ENCODE data around the gene MMGT1.

Gene MMGT1

DNA sequence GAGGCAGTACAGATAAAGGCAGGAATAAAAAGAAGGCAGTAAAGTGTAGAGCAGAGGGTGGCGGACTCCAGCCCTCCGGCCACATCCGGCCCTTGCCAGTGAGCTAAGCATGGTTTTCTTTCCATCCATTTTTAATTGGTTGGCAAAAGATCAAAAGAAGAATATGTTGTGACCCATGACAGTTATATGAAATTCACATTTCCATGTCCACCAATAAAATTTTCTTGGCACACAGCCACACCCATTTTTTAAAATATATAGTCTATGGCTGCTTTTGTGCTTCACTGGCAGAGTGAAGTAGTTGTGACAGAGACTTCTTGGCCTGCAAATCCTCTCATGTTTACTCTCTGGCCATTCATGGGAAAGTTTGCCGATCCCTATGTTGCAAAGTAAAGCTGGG lies 41.2 kb upstream of the MMGT1 start:
- POLR2A ChIA-PET: no interaction called here
- CTCF ChIA-PET: interaction anchor here (0.7 to 1.9 kb wide), 4 partner anchors 13 to 968 kb away, joined by 3 to 7 read pairs (median 5); no protein-coding TSS in a partner anchor
- peaks cover 4 to 17% of the 10 kb centered on the region in 2 experiments; a peak in 2 of 3 replicates for H3K36me3 ChIP-seq (ENCODE audit: control insufficient read depth in 2 of 2, insufficient read depth in 1 of 2, low read length in 2 of 2)
- no peaks in the 10 kb centered on the region for H3K9me3 ChIP-seq (ENCODE audit: control insufficient read depth, insufficient read depth, low read depth, low read length)
- H3K27ac ChIP-seq (ENCODE audit: extremely low read depth, low read depth, low read length): no peak overlapping the region
- no peaks in the 10 kb centered on the region for H3K4me1 ChIP-seq (ENCODE audit: control insufficient read depth, insufficient read depth, low read length)
- no peak overlapping the region for H3K4me3 ChIP-seq (ENCODE audit: low read depth, low read length)
- TF ChIP-seq, protein P1, sequence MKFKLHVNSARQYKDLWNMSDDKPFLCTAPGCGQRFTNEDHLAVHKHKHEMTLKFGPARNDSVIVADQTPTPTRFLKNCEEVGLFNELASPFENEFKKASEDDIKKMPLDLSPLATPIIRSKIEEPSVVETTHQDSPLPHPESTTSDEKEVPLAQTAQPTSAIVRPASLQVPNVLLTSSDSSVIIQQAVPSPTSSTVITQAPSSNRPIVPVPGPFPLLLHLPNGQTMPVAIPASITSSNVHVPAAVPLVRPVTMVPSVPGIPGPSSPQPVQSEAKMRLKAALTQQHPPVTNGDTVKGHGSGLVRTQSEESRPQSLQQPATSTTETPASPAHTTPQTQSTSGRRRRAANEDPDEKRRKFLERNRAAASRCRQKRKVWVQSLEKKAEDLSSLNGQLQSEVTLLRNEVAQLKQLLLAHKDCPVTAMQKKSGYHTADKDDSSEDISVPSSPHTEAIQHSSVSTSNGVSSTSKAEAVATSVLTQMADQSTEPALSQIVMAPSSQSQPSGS (tag by site-specific recombination; IDR thresholded peaks at IDR 0.05; ENCODE audit: low read depth): no peak
- TF ChIP-seq, protein P2, sequence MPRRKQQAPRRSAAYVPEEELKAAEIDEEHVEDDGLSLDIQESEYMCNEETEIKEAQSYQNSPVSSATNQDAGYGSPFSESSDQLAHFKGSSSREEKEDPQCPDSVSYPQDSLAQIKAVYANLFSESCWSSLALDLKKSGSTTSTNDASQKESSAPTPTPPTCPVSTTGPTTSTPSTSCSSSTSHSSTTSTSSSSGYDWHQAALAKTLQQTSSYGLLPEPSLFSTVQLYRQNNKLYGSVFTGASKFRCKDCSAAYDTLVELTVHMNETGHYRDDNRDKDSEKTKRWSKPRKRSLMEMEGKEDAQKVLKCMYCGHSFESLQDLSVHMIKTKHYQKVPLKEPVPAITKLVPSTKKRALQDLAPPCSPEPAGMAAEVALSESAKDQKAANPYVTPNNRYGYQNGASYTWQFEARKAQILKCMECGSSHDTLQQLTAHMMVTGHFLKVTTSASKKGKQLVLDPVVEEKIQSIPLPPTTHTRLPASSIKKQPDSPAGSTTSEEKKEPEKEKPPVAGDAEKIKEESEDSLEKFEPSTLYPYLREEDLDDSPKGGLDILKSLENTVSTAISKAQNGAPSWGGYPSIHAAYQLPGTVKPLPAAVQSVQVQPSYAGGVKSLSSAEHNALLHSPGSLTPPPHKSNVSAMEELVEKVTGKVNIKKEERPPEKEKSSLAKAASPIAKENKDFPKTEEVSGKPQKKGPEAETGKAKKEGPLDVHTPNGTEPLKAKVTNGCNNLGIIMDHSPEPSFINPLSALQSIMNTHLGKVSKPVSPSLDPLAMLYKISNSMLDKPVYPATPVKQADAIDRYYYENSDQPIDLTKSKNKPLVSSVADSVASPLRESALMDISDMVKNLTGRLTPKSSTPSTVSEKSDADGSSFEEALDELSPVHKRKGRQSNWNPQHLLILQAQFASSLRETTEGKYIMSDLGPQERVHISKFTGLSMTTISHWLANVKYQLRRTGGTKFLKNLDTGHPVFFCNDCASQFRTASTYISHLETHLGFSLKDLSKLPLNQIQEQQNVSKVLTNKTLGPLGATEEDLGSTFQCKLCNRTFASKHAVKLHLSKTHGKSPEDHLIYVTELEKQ (tag by site-specific recombination; IDR thresholded peaks at IDR 0.05; ENCODE audit: borderline replicate concordance): no peak
- TF ChIP-seq ZNF37A (tag by site-specific recombination; IDR thresholded peaks at IDR 0.05): no peak
- TF ChIP-seq ZFP3 (tag by site-specific recombination; IDR thresholded peaks at IDR 0.05; ENCODE audit: low read depth): no peak
- TF ChIP-seq, protein P3, sequence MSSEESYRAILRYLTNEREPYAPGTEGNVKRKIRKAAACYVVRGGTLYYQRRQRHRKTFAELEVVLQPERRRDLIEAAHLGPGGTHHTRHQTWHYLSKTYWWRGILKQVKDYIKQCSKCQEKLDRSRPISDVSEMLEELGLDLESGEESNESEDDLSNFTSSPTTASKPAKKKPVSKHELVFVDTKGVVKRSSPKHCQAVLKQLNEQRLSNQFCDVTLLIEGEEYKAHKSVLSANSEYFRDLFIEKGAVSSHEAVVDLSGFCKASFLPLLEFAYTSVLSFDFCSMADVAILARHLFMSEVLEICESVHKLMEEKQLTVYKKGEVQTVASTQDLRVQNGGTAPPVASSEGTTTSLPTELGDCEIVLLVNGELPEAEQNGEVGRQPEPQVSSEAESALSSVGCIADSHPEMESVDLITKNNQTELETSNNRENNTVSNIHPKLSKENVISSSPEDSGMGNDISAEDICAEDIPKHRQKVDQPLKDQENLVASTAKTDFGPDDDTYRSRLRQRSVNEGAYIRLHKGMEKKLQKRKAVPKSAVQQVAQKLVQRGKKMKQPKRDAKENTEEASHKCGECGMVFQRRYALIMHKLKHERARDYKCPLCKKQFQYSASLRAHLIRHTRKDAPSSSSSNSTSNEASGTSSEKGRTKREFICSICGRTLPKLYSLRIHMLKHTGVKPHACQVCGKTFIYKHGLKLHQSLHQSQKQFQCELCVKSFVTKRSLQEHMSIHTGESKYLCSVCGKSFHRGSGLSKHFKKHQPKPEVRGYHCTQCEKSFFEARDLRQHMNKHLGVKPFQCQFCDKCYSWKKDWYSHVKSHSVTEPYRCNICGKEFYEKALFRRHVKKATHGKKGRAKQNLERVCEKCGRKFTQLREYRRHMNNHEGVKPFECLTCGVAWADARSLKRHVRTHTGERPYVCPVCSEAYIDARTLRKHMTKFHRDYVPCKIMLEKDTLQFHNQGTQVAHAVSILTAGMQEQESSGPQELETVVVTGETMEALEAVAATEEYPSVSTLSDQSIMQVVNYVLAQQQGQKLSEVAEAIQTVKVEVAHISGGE (tag by site-specific recombination; conservative IDR thresholded peaks at IDR 0.05; ENCODE audit: low read depth): no peak
- no peak for TF ChIP-seq GLIS1 (tag by site-specific recombination; IDR thresholded peaks at IDR 0.05)
- no peak for TF ChIP-seq ZIC2 (tag by site-specific recombination; IDR thresholded peaks at IDR 0.05)
- TF ChIP-seq, protein P4, sequence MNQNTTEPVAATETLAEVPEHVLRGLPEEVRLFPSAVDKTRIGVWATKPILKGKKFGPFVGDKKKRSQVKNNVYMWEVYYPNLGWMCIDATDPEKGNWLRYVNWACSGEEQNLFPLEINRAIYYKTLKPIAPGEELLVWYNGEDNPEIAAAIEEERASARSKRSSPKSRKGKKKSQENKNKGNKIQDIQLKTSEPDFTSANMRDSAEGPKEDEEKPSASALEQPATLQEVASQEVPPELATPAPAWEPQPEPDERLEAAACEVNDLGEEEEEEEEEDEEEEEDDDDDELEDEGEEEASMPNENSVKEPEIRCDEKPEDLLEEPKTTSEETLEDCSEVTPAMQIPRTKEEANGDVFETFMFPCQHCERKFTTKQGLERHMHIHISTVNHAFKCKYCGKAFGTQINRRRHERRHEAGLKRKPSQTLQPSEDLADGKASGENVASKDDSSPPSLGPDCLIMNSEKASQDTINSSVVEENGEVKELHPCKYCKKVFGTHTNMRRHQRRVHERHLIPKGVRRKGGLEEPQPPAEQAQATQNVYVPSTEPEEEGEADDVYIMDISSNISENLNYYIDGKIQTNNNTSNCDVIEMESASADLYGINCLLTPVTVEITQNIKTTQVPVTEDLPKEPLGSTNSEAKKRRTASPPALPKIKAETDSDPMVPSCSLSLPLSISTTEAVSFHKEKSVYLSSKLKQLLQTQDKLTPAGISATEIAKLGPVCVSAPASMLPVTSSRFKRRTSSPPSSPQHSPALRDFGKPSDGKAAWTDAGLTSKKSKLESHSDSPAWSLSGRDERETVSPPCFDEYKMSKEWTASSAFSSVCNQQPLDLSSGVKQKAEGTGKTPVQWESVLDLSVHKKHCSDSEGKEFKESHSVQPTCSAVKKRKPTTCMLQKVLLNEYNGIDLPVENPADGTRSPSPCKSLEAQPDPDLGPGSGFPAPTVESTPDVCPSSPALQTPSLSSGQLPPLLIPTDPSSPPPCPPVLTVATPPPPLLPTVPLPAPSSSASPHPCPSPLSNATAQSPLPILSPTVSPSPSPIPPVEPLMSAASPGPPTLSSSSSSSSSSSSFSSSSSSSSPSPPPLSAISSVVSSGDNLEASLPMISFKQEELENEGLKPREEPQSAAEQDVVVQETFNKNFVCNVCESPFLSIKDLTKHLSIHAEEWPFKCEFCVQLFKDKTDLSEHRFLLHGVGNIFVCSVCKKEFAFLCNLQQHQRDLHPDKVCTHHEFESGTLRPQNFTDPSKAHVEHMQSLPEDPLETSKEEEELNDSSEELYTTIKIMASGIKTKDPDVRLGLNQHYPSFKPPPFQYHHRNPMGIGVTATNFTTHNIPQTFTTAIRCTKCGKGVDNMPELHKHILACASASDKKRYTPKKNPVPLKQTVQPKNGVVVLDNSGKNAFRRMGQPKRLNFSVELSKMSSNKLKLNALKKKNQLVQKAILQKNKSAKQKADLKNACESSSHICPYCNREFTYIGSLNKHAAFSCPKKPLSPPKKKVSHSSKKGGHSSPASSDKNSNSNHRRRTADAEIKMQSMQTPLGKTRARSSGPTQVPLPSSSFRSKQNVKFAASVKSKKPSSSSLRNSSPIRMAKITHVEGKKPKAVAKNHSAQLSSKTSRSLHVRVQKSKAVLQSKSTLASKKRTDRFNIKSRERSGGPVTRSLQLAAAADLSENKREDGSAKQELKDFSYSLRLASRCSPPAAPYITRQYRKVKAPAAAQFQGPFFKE (tag by site-specific recombination; IDR thresholded peaks at IDR 0.05; ENCODE audit: borderline replicate concordance): no peak
- TF ChIP-seq, protein P5, sequence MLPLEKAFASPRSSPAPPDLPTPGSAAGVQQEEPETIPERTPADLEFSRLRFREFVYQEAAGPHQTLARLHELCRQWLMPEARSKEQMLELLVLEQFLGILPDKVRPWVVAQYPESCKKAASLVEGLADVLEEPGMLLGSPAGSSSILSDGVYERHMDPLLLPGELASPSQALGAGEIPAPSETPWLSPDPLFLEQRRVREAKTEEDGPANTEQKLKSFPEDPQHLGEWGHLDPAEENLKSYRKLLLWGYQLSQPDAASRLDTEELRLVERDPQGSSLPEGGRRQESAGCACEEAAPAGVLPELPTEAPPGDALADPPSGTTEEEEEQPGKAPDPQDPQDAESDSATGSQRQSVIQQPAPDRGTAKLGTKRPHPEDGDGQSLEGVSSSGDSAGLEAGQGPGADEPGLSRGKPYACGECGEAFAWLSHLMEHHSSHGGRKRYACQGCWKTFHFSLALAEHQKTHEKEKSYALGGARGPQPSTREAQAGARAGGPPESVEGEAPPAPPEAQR (tag by site-specific recombination; IDR thresholded peaks at IDR 0.05): no peak
- no peak for TF ChIP-seq ZNF610 (tag by site-specific recombination; IDR thresholded peaks at IDR 0.05; ENCODE audit: borderline replicate concordance)
- TF ChIP-seq SP7 (tag by site-specific recombination; IDR thresholded peaks at IDR 0.05): no peak
- TF ChIP-seq ZNF776 (tag by site-specific recombination; IDR thresholded peaks at IDR 0.05; ENCODE audit: borderline replicate concordance): no peak
- TF ChIP-seq HOXA7 (CRISPR knock-in tag; IDR thresholded peaks at IDR 0.05; ENCODE audit: borderline replicate concordance): no peak
- TF ChIP-seq, protein P6, sequence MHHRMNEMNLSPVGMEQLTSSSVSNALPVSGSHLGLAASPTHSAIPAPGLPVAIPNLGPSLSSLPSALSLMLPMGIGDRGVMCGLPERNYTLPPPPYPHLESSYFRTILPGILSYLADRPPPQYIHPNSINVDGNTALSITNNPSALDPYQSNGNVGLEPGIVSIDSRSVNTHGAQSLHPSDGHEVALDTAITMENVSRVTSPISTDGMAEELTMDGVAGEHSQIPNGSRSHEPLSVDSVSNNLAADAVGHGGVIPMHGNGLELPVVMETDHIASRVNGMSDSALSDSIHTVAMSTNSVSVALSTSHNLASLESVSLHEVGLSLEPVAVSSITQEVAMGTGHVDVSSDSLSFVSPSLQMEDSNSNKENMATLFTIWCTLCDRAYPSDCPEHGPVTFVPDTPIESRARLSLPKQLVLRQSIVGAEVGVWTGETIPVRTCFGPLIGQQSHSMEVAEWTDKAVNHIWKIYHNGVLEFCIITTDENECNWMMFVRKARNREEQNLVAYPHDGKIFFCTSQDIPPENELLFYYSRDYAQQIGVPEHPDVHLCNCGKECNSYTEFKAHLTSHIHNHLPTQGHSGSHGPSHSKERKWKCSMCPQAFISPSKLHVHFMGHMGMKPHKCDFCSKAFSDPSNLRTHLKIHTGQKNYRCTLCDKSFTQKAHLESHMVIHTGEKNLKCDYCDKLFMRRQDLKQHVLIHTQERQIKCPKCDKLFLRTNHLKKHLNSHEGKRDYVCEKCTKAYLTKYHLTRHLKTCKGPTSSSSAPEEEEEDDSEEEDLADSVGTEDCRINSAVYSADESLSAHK (tag by site-specific recombination; IDR thresholded peaks at IDR 0.05): no peak
